ENCODE measurements around the gene USP3.

GRCh38 chr15:63633312-63633711 lies 128.9 kb downstream of the USP3 start:
- TF ChIP-seq CTCF (IDR thresholded peaks at IDR 0.05) (no peak), POLR2A (IDR thresholded peaks at IDR 0.05) (no peak)

All from testis (tissue), 2 donors.